Measurements from ENCODE around the gene IGFBP2. TPM values are rescaled to one million over a fixed set of nuclear protein-coding genes. Genes with fewer than 3 reads are reported as not detected.

The IGFBP2 gene
- total and polyA plus RNA-seq, 9 of the 15 experiments (the other 6 are each of a cell fraction or from before 2014, with no cell fraction given) = 0.93 TPM; not detected in 8

DNA sequence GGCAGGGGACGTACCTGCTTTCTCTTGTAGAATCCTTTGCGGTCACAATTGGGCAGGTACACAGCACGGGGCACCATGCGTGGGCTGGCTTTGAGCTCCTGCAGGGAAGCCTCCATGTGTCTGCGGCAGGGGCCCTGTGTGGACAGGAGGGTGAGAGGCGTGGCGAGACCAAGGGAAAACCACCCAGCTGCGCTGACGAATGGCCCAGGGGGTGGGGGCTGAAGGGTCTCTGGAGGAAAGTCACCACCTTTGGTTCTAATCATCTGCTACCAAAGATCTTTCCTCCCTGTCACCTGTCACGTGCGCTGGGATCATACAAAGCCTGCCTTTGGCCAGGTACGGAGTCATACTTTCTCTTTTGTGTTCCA, 44.9 kb downstream of the IGFBP2 start:
- Histone ChIP-seq H3K9me1 (ENCODE audit: control insufficient read depth, insufficient read depth, low read length) (no peaks in the 10 kb centered on the region), H3K4me1 (replicated peaks in 1 of 2; ENCODE audit: control insufficient read depth in 2 of 2, insufficient read depth in 2 of 2, low read length in 2 of 2) (peaks cover 15 to 16% of the 10 kb centered on the region in 2 experiments), H3K4me2 (ENCODE audit: insufficient read depth, low read length) (no peak overlapping the region), H3K4me3 (no peak overlapping the region), H4K20me1 (replicated peaks; ENCODE audit: control insufficient read depth, insufficient read depth, low read length) (no peaks in the 10 kb centered on the region), H3K79me2 (ENCODE audit: control insufficient read depth, insufficient read depth, low read length) (no peaks in the 10 kb centered on the region), H3K27me3 (ENCODE audit: control insufficient read depth in 2 of 2, insufficient read depth in 2 of 2, low read length in 2 of 2) (peaks cover 0 to 28% of the 10 kb centered on the region in 2 experiments; a peak in 2 of 5 replicates), H3K36me3 (ENCODE audit: control insufficient read depth, insufficient read depth, low read length) (no peaks in the 10 kb centered on the region), H2AFZ (ENCODE audit: low read depth, low read length) (no peak overlapping the region), H3K27ac (ENCODE audit: extremely low read depth, low read depth, low read length) (no peak overlapping the region), H3K9me3 (replicated peaks; ENCODE audit: control insufficient read depth, insufficient read depth, low read depth, low read length) (no peaks in the 10 kb centered on the region), H3K9ac (ENCODE audit: insufficient read depth in 1 of 2, low read depth in 2 of 2, low read length in 2 of 2) (no peak overlapping the region)
- 65% methylated on average over 10 of the region's 12 CpGs for WGBS (ENCODE audit: insufficient coverage, low coverage, missing lambda C conversion rate)
- ChIA-PET POLR2A (interaction anchor here (0.5 kb wide), 1 partner anchor 586 kb away, joined by 3 read pairs; no protein-coding TSS in a partner anchor), CTCF (ENCODE audit: low intra/inter-chr PET ratio) (no interaction called here)
- TF ChIP-seq, protein P1, sequence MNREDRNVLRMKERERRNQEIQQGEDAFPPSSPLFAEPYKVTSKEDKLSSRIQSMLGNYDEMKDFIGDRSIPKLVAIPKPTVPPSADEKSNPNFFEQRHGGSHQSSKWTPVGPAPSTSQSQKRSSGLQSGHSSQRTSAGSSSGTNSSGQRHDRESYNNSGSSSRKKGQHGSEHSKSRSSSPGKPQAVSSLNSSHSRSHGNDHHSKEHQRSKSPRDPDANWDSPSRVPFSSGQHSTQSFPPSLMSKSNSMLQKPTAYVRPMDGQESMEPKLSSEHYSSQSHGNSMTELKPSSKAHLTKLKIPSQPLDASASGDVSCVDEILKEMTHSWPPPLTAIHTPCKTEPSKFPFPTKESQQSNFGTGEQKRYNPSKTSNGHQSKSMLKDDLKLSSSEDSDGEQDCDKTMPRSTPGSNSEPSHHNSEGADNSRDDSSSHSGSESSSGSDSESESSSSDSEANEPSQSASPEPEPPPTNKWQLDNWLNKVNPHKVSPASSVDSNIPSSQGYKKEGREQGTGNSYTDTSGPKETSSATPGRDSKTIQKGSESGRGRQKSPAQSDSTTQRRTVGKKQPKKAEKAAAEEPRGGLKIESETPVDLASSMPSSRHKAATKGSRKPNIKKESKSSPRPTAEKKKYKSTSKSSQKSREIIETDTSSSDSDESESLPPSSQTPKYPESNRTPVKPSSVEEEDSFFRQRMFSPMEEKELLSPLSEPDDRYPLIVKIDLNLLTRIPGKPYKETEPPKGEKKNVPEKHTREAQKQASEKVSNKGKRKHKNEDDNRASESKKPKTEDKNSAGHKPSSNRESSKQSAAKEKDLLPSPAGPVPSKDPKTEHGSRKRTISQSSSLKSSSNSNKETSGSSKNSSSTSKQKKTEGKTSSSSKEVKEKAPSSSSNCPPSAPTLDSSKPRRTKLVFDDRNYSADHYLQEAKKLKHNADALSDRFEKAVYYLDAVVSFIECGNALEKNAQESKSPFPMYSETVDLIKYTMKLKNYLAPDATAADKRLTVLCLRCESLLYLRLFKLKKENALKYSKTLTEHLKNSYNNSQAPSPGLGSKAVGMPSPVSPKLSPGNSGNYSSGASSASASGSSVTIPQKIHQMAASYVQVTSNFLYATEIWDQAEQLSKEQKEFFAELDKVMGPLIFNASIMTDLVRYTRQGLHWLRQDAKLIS (CRISPR knock-in tag; IDR thresholded peaks at IDR 0.05) = no peak
- TF ChIP-seq SUPT5H (IDR thresholded peaks at IDR 0.05) (no peak), ZNF57 (CRISPR knock-in tag; IDR thresholded peaks at IDR 0.05) (no peak), ZNF121 (CRISPR knock-in tag; conservative IDR thresholded peaks at IDR 0.05) (no peak), COPS2 (conservative IDR thresholded peaks at IDR 0.05) (no peak), SIN3B (IDR thresholded peaks at IDR 0.05; ENCODE audit: low read depth) (no peak), CBX1 (IDR thresholded peaks at IDR 0.05; ENCODE audit: low read depth) (no peak)
- TF ChIP-seq, protein P2, sequence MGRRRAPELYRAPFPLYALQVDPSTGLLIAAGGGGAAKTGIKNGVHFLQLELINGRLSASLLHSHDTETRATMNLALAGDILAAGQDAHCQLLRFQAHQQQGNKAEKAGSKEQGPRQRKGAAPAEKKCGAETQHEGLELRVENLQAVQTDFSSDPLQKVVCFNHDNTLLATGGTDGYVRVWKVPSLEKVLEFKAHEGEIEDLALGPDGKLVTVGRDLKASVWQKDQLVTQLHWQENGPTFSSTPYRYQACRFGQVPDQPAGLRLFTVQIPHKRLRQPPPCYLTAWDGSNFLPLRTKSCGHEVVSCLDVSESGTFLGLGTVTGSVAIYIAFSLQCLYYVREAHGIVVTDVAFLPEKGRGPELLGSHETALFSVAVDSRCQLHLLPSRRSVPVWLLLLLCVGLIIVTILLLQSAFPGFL (CRISPR knock-in tag; IDR thresholded peaks at IDR 0.05) = no peak
- FAIRE-seq = no peak
- DNase-seq (ENCODE audit: extremely low read depth in 1 of 4, low spot score in 3 of 4) = no peak
- in situ Hi-C loops (cut with MboI) (loop anchor here (25.0 kb wide), 1 partner anchor 1034 kb away; no protein-coding TSS in a partner anchor), intact Hi-C loops (cut with micrococcal nuclease) (no loop called here)
- ATAC-seq = no peak
- BruUV-seq (replicated peaks) = no TSS peak
